Middle frontal gyrus (tissue), 1 donor: ENCODE measurements around the gene IKZF3.
"Not testable (repeated sequence)": the region's sequence is repeated elsewhere in the genome, so short reads cannot be mapped to it uniquely, and the experiment has no call there.

Experiments used
- DNase-seq: peaks from one replicate; pipeline ENCODE4 v3.0.0-alpha.2; 2015; ENCODE audit warnings: low spot score; ENCODE audit errors: extremely low spot score

The IKZF3 gene

DNA sequence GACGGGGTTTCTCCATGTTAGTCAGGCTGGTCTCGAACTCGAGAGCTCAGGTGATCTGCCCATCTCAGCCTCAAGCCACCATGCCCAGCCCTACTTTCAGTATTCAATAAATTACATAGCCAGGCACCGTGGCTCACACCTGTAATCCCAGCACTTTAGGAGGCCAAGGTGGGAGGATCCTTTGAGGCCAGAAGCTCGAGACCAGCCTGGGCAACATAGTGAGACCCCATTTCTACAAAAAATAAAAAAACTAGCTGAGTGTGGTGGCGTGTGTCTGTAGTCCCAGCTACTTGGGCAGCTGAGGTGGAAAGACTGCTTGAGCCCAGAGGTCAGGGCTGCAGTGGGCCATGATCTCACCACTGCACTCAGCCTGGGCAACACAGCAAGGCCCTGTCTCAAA, 142.0 kb downstream of the IKZF3 start:
- DNase-seq = no peak

DNA sequence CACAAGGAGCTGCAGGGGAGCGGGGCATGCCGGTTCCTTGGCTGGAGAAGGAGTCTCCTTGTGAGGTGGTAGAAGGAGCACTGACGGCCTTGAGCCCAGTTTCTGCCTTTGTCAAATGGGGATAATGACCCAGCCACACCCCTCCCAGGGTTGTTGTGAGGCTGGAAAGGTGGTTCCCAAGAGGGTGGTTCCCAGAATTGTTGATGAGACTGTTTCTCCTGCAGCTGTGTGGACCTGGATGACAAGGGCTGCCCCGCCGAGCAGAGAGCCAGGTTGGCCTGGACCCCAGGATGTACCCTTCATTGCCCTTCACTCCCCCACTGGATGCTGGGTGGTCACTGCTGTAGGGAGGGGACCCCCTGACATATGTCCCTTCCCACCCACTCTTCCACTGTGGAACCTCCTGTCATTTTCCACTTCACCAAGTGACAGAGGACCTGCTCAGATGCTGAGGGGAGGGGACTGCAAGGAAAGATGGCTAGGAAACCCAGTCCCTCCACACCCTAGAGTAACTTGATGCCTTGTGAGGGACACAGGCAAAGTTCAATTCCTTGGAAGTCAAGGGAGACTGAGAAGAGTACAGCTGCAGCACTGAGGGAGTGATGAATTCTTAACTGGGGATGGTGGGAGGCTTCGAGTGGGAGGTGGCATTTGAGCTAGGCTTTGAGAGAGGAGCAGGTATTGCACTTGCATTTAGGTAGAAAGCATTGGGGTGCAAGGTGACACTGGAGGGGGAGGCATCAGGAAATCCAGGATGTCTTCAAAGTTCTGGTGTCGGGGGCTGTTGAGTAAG, 144.4 kb downstream of the IKZF3 start:
- no peak for DNase-seq

DNA sequence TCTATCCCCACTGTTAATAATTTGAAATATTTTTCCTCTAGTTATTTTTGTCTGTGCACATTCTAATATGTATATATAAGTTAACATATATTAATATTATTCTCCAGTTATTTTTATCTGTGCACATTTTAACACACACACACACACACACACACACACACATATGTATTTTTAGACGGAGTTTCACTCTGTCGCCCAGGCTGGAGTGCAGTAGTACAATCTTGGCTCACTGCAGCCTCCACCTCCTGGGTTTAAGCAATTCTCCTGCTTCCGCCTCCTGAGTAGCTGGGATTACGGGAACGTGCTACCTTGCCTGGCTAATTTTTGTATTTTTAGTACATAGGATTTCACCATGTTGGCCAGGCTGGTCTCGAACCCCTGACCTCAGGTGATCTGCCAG, 146.5 kb downstream of the IKZF3 start:
- DNase-seq = no peak

DNA sequence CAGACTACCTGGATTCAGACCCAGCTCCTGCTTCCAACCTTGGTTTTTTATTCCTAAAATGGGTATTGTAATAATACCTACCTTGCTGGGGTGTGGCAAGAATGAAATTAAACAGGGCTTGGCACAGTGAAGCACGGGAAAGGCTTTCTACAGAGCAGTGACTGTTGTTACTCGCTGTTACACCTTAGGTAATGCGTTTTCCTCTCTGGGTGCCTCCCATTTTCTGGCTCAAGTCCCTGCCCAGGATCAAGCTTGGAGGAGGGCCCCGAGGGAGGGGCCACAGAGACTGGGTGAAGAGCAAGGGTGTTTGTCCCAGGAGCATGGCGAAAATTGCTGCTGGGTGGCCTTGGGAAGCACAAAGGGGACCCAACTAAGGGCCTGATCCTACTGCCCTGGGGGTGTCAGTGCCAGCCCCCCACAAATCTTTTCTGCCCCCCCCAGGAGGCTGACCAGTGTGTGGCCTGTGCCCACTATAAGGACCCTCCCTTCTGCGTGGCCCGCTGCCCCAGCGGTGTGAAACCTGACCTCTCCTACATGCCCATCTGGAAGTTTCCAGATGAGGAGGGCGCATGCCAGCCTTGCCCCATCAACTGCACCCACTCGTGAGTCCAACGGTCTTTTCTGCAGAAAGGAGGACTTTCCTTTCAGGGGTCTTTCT, 147.1 kb downstream of the IKZF3 start:
- no peak for DNase-seq

DNA sequence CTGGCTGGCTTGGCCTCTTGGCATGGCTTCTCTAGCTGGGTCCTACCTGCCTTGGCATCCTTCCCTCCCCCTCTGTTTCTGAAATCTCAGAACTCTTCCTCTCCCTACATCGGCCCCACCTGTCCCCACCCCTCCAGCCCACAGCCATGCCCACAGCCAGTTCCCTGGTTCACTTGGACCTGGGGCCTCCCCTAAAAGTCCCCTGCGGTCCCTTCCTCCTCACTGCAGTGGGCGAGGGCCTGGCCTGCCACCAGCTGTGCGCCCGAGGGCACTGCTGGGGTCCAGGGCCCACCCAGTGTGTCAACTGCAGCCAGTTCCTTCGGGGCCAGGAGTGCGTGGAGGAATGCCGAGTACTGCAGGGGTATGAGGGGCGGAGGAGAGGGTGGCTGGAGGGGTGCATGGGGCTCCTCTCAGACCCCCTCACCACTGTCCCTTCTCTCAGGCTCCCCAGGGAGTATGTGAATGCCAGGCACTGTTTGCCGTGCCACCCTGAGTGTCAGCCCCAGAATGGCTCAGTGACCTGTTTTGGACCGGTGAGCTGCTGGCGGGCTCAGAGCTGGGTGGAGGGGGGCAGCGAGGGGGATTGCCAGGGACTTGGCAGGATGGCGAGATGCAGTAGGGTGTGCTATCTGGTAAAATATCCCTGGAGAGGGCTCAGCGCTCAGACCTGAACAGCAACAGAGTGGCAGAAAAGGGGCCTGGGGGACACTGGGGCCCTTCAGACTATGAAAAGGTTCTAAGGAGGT, 147.9 kb downstream of the IKZF3 start:
- no peak for DNase-seq

DNA sequence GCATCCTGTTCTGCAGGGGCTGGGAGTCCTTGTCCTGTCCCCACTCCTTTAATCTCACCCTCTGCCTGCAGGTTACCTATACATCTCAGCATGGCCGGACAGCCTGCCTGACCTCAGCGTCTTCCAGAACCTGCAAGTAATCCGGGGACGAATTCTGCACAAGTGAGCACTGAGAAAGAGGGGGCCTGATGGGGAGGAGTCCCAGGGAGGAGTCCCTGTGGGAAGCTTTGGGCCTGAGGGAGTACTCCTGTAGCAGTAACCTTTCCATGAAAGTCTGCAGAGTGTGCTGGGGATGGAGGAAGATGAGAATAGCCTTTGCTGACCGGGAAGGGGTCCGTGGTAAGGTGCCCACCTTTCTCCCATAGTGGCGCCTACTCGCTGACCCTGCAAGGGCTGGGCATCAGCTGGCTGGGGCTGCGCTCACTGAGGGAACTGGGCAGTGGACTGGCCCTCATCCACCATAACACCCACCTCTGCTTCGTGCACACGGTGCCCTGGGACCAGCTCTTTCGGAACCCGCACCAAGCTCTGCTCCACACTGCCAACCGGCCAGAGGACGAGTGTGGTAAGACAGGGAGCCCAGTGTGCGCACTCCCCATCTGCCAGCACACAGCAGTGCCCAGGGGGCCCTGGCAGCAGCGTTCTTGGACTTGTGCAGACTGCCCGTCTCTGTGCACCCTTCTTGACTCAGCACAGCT, 148.6 kb downstream of the IKZF3 start:
- DNase-seq = no peak

DNA sequence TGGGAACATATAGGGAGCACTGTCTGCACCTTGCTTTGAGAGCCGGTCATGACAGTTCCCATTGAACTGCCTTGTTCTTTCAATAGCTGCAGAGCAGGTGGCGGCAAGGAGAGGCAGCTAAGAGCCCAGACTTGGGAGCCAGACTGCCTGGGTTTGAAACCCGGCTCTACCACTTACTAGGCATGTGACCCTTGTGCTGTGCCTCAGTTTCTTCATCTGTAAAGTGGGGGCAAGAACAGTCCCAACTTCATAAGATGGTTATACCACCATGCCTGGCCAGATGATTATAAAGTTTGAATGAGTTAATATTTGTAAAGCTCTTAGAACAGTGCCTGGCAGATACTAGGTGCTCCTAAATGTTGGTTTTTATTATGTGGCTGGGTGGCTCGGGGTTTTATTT, 149.9 kb downstream of the IKZF3 start:
- DNase-seq = no peak

DNA sequence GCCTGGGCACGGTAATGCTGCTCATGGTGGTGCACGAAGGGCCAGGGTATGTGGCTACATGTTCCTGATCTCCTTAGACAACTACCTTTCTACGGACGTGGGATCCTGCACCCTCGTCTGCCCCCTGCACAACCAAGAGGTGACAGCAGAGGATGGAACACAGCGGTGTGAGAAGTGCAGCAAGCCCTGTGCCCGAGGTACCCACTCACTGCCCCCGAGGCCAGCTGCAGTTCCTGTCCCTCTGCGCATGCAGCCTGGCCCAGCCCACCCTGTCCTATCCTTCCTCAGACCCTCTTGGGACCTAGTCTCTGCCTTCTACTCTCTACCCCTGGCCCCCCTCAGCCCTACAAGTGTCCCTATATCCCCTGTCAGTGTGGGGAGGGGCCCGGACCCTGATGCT, 152.3 kb downstream of the IKZF3 start:
- DNase-seq = no peak

DNA sequence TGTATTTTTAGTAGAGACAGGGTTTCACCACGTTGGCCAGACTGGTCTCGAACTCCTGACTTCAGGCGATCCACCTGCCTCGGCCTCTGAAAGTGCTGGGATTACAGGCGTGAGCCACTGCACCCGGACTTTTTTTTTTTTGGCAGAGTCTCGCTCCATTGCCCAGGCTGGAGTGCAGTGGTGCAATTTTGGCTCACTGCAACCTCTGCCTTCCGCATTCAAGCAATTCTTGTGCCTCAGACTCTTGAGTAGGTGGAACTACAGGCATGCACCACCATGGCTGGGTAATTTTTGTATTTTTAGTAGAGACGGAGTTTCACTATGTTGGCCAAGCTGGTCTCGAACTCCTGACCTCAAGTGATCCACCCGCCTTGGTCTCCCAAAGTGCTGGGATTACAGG, 153.0 kb downstream of the IKZF3 start:
- not testable (repeated sequence) for DNase-seq

DNA sequence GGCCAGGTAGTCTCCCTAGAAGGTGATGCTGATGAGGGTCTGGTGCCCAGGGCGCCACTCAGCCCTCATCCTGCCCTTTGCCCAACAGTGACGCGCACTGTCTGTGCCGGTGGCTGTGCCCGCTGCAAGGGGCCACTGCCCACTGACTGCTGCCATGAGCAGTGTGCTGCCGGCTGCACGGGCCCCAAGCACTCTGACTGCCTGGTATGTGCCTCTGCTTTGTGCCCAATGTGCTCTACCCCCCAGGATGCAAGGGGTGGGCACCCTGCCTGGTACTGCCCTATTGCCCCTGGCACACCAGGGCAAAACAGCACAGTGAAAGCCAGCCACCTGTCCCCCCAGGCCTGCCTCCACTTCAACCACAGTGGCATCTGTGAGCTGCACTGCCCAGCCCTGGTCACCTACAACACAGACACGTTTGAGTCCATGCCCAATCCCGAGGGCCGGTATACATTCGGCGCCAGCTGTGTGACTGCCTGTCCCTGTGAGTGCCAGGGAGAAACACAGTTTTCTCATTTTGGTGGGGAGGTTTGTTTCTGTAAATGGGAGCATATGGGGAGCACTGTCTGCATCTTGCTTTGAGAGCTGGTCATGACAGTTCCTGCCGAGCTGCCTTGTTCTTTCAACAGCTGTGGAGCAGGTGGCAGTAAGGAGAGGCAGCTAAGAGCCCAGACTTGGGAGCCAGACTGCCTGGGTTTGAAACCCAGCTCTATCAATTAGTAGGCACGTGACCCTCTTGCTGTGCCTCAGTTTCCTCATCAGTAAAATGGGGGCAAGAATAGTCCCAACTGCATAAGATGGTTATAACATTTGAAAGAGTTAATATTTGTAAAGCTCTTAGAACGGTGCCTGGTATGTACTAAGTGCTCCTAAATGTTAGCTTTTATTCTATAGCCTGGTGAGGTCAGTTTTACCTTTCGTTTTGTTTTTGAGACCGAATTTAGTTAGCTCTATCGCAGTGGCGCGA, 153.8 kb downstream of the IKZF3 start:
- DNase-seq = no peak

DNA sequence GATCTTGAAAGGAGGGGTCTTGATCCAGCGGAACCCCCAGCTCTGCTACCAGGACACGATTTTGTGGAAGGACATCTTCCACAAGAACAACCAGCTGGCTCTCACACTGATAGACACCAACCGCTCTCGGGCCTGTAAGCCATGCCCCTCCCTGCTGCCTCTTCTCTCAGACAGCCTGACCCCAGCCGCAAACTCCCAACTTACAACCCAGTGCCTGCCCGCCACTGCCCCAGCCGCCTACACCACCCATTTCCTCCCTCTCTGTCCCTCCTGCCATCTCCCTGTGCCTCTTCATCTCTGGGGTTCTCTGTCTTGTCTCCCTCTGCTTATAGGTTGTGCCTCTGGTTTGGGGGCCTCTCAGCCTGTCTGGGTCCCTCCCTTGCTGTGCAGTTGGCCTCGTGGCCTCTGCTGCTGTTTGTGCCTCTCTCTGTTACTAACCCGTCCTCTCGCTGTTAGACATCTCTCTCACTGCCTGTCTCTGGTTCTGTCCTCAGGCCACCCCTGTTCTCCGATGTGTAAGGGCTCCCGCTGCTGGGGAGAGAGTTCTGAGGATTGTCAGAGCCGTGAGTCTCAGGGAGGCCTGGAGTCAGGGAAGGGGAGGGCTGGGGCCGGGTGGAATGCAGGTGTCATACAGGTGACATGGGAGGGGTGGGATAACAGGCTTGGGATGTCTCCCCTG, 154.7 kb downstream of the IKZF3 start:
- no peak for DNase-seq
